MM.1S (cell line): ENCODE results near the gene GREB1.

ENCODE experiments used
- DNase-seq: peaks from one replicate; pipeline ENCODE4 v3.0.0-alpha.2; 2015
- H2AFZ ChIP-seq: fragments of 300-600 bp; sonication (generic); 2 replicates; pipeline ENCODE4 v1.6.0; 2016; ENCODE audit warnings: antibody characterized with exemption, low read length
- H3F3A ChIP-seq: fragments of 300-600 bp; sonication (generic); 2 replicates; pipeline ENCODE4 v1.6.1; 2016; ENCODE audit warnings: mild to moderate bottlenecking, antibody characterized with exemption, low read length, moderate library complexity, mixed read lengths; ENCODE audit not compliant: insufficient read depth
- H3K27ac ChIP-seq: fragments of 300-600 bp; sonication (generic); 2 replicates; pipeline ENCODE4 v1.5.1; 2016; ENCODE audit warnings: mild to moderate bottlenecking, low read length
- H3K27me3 ChIP-seq: fragments of 300-600 bp; sonication (generic); replicated peaks from 2 replicates; pipeline ENCODE4 v1.6.0; 2016; ENCODE audit warnings: low read length; ENCODE audit not compliant: insufficient read depth
- H3K36me3 ChIP-seq: fragments of 300-600 bp; sonication (generic); replicated peaks from 2 replicates; pipeline ENCODE4 v1.6.1; 2016; ENCODE audit warnings: mild to moderate bottlenecking, low read length, mixed read lengths; ENCODE audit not compliant: insufficient read depth
- H3K4me1 ChIP-seq: fragments of 300-600 bp; sonication (generic); 2 replicates; pipeline ENCODE4 v1.6.1; 2016; ENCODE audit warnings: low read length, mixed read lengths
- H3K4me2 ChIP-seq: fragments of 300-600 bp; sonication (generic); 2 replicates; pipeline ENCODE4 v1.6.0; 2016; ENCODE audit warnings: low read depth, low read length
- H3K4me3 ChIP-seq: fragments of 300-600 bp; sonication (generic); 2 replicates; pipeline ENCODE4 v1.5.1; 2016; ENCODE audit warnings: low read length, mixed read lengths
- H3K79me2 ChIP-seq: fragments of 300-600 bp; sonication (generic); 2 replicates; pipeline ENCODE4 v1.6.1; 2016; ENCODE audit warnings: mixed run types, low read length, mixed read lengths
- H3K9ac ChIP-seq: fragments of 300-600 bp; sonication (generic); 2 replicates; pipeline ENCODE4 v1.6.1; 2016; ENCODE audit warnings: low read length, mixed read lengths
- H3K9me2 ChIP-seq: fragments of 300-600 bp; sonication (generic); replicated peaks from 2 replicates; pipeline ENCODE4 v1.6.1; 2016; ENCODE audit warnings: mild to moderate bottlenecking, low read length, mixed read lengths; ENCODE audit not compliant: insufficient read depth
- H3K9me3 ChIP-seq: fragments of 300-600 bp; sonication (generic); replicated peaks from 2 replicates; pipeline ENCODE4 v1.6.1; 2016; ENCODE audit warnings: mild to moderate bottlenecking, low read length, mixed read lengths; ENCODE audit not compliant: insufficient read depth
- H4K20me1 ChIP-seq: fragments of 300-600 bp; sonication (generic); 2 replicates; pipeline ENCODE4 v1.6.1; 2016; ENCODE audit warnings: mild to moderate bottlenecking, low read length, moderate library complexity, mixed read lengths; ENCODE audit not compliant: insufficient read depth
- EZH2 ChIP-seq: fragments of 300-600 bp; sonication (generic); optimal IDR thresholded peaks from 2 replicates; pipeline ENCODE3; 2017; ENCODE audit warnings: low read depth, mild to moderate bottlenecking, antibody characterized with exemption, low read length, mixed read lengths
- EZH2phosphoT487 ChIP-seq: fragments of 300-600 bp; sonication (generic); IDR thresholded peaks from 2 replicates; pipeline ENCODE4 v1.6.1; 2018; ENCODE audit warnings: antibody characterized with exemption, low read length
- TF ChIP-seq, protein P1 (sequence below): fragments of 300-600 bp; sonication (generic); IDR thresholded peaks from 2 replicates; pipeline ENCODE4 v1.5.1; 2016; ENCODE audit warnings: antibody characterized with exemption, low read length, mixed read lengths

GREB1 gene

DNA sequence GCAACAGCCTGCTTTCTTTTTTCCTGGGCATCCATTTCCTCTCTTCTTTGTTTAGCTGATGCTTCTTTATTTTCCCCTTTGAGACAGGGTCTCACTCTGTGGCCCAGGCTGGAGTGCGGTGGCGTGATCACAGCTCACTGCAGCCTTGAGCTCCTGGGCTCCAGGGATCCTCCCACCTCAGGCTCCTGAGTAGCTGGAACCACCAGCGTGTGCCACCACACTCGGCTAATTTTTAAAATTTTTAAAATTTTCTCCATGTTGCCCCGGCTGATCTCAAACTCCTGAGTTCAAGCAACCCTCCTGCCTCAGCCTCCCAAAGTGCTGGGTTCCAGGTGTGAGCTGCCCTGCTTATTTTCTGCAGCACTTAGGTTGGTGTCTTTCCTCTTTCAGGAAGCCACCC lies 77.4 kb downstream of the GREB1 start:
- Histone ChIP-seq H3K27ac (no peak overlapping the region), H3K27me3 (no peaks in the 10 kb centered on the region; the same call in 1 of the 2 replicates)

GRCh38 chr2:11612553-11613215 lies 78.8 kb downstream of the GREB1 start:
- Histone ChIP-seq H4K20me1 (no peaks in the 10 kb centered on the region), H3K36me3 (no peaks in the 10 kb centered on the region), H3K4me1 (no peaks in the 10 kb centered on the region), H3K27me3 (no peaks in the 10 kb centered on the region; the same call in 1 of the 2 replicates), H3K4me2 (no peak overlapping the region), H3K4me3 (no peak overlapping the region), H3K27ac (no peak overlapping the region), H3K79me2 (no peaks in the 10 kb centered on the region), H3K9ac (no peak overlapping the region), H3F3A (no peaks in the 10 kb centered on the region), H3K9me3 (no peaks in the 10 kb centered on the region), H3K9me2 (no peaks in the 10 kb centered on the region), H2AFZ (no peak overlapping the region)
- TF ChIP-seq EZH2 (no peak), EZH2phosphoT487 (no peak)
- TF ChIP-seq, protein P1, sequence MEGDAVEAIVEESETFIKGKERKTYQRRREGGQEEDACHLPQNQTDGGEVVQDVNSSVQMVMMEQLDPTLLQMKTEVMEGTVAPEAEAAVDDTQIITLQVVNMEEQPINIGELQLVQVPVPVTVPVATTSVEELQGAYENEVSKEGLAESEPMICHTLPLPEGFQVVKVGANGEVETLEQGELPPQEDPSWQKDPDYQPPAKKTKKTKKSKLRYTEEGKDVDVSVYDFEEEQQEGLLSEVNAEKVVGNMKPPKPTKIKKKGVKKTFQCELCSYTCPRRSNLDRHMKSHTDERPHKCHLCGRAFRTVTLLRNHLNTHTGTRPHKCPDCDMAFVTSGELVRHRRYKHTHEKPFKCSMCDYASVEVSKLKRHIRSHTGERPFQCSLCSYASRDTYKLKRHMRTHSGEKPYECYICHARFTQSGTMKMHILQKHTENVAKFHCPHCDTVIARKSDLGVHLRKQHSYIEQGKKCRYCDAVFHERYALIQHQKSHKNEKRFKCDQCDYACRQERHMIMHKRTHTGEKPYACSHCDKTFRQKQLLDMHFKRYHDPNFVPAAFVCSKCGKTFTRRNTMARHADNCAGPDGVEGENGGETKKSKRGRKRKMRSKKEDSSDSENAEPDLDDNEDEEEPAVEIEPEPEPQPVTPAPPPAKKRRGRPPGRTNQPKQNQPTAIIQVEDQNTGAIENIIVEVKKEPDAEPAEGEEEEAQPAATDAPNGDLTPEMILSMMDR: no peak
- no peak for DNase-seq

More for the DNA sequence above, 77.4 kb downstream of the GREB1 start:
- DNase-seq: no peak
- H3K36me3 ChIP-seq: no peaks in the 10 kb centered on the region
- no peak overlapping the region for H3K4me2 ChIP-seq
- no peaks in the 10 kb centered on the region for H3K9me2 ChIP-seq
- H3F3A ChIP-seq: no peaks in the 10 kb centered on the region
- H3K9me3 ChIP-seq: no peaks in the 10 kb centered on the region
- no peaks in the 10 kb centered on the region for H3K79me2 ChIP-seq
- H3K9ac ChIP-seq: no peak overlapping the region
- H4K20me1 ChIP-seq: no peaks in the 10 kb centered on the region
- H2AFZ ChIP-seq: no peak overlapping the region
- no peaks in the 10 kb centered on the region for H3K4me1 ChIP-seq
- TF ChIP-seq EZH2phosphoT487: no peak
- TF ChIP-seq EZH2: no peak
- TF ChIP-seq, protein P1: no peak
- no peak overlapping the region for H3K4me3 ChIP-seq

GRCh38 chr2:11613297-11613696 lies 79.5 kb downstream of the GREB1 start:
- Histone ChIP-seq H4K20me1 (no peaks in the 10 kb centered on the region), H3K4me1 (no peaks in the 10 kb centered on the region), H3K4me2 (no peak overlapping the region), H3K27me3 (no peaks in the 10 kb centered on the region; the same call in 1 of the 2 replicates), H3K9me2 (no peaks in the 10 kb centered on the region), H3K79me2 (no peaks in the 10 kb centered on the region), H3F3A (no peaks in the 10 kb centered on the region), H3K9ac (no peak overlapping the region), H3K4me3 (no peak overlapping the region), H3K9me3 (no peaks in the 10 kb centered on the region), H3K27ac (no peak overlapping the region), H3K36me3 (no peaks in the 10 kb centered on the region), H2AFZ (no peak overlapping the region)
- TF ChIP-seq EZH2phosphoT487: no peak
- TF ChIP-seq, protein P1: no peak
- no peak for TF ChIP-seq EZH2
- DNase-seq: no peak
